H9 (cell line): Measurements from ENCODE around the gene FFAR1. TPM values are rescaled to one million over a fixed set of nuclear protein-coding genes. Genes with fewer than 3 reads are reported as not detected.

Experiments
- DNase-seq: peaks from one replicate; pipeline ENCODE4 v3.0.0-alpha.2; 2017
- H2AFZ ChIP-seq: one replicate; pipeline ENCODE4 v1.6.1; 2013; ENCODE audit warnings: mild to moderate bottlenecking, low read length, control low read depth, moderate library complexity
- H2AK5ac ChIP-seq: 2 replicates; pipeline ENCODE4 v1.6.1; 2013; ENCODE audit warnings: low read length, control low read depth, mixed read lengths; ENCODE audit not compliant: insufficient read length
- H2BK120ac ChIP-seq: one replicate; pipeline ENCODE4 v1.6.1; 2013; ENCODE audit warnings: low read depth, mild to moderate bottlenecking, low read length, control low read depth, inconsistent platforms; ENCODE audit not compliant: poor library complexity, severe bottlenecking
- H2BK12ac ChIP-seq: 2 replicates; pipeline ENCODE4 v1.6.1; 2013; ENCODE audit warnings: low read length, control low read depth, mixed read lengths, low read depth; ENCODE audit not compliant: insufficient read length
- H2BK15ac ChIP-seq: 2 replicates; pipeline ENCODE4 v1.6.1; 2013; ENCODE audit warnings: low read depth, low read length, control low read depth
- H2BK20ac ChIP-seq: one replicate; pipeline ENCODE4 v1.6.1; 2013; ENCODE audit warnings: low read depth, mild to moderate bottlenecking, low read length, control low read depth, inconsistent platforms; ENCODE audit not compliant: poor library complexity, severe bottlenecking
- H2BK5ac ChIP-seq: 2 replicates; pipeline ENCODE4 v1.6.1; 2013; ENCODE audit warnings: low read length, control low read depth, mixed read lengths; ENCODE audit not compliant: insufficient read length
- H3K14ac ChIP-seq: 2 replicates; pipeline ENCODE4 v1.6.1; 2013; ENCODE audit warnings: low read length, control low read depth; ENCODE audit not compliant: insufficient read depth
- H3K18ac ChIP-seq: 2 replicates; pipeline ENCODE4 v1.6.1; 2013; ENCODE audit warnings: low read depth, mild to moderate bottlenecking, mixed read lengths, low read length, control low read depth; ENCODE audit not compliant: insufficient read length
- H3K23ac ChIP-seq: 2 replicates; pipeline ENCODE4 v1.6.1; 2013; ENCODE audit warnings: low read length, control low read depth, mixed read lengths, low read depth; ENCODE audit not compliant: insufficient read length
- H3K23me2 ChIP-seq: 2 replicates; pipeline ENCODE4 v1.6.1; 2013; ENCODE audit warnings: low read depth, mild to moderate bottlenecking, mixed read lengths, low read length, control low read depth; ENCODE audit not compliant: insufficient read length, poor library complexity, severe bottlenecking
- H3K27ac ChIP-seq: 2 replicates; pipeline ENCODE4 v1.5.1; 2013; ENCODE audit warnings: low read length, control low read depth, mixed read lengths, low read depth; ENCODE audit not compliant: insufficient read length
- H3K27me3 ChIP-seq: 2 replicates; pipeline ENCODE4 v1.6.1; 2013; ENCODE audit warnings: low read length, control low read depth, inconsistent platforms; ENCODE audit not compliant: insufficient read depth
- H3K4ac ChIP-seq: 2 replicates; pipeline ENCODE4 v1.6.1; 2013; ENCODE audit warnings: low read depth, mild to moderate bottlenecking, control low read depth, inconsistent platforms, low read length, moderate library complexity
- H3K4me1 ChIP-seq: 2 replicates; pipeline ENCODE4 v1.6.1; 2013; ENCODE audit warnings: low read length, control low read depth, inconsistent platforms; ENCODE audit not compliant: insufficient read depth
- H3K4me2 ChIP-seq: 2 replicates; pipeline ENCODE4 v1.6.1; 2013; ENCODE audit warnings: low read length, control low read depth, mixed read lengths; ENCODE audit not compliant: insufficient read length, insufficient read depth
- H3K56ac ChIP-seq: 2 replicates; pipeline ENCODE4 v1.6.1; 2013; ENCODE audit warnings: low read depth, mild to moderate bottlenecking, mixed read lengths, low read length, control low read depth; ENCODE audit not compliant: insufficient read length
- H3K79me1 ChIP-seq: 2 replicates; pipeline ENCODE4 v1.6.1; 2013; ENCODE audit warnings: low read depth, mild to moderate bottlenecking, moderate library complexity, low read length, control low read depth, inconsistent platforms; ENCODE audit not compliant: insufficient read depth, poor library complexity, severe bottlenecking
- H3K79me2 ChIP-seq: 2 replicates; pipeline ENCODE4 v1.6.1; 2013; ENCODE audit warnings: low read length, control low read depth, inconsistent platforms; ENCODE audit not compliant: insufficient read depth
- H3K9ac ChIP-seq: 2 replicates; pipeline ENCODE4 v1.6.1; 2013; ENCODE audit warnings: low read length, control low read depth, mixed read lengths; ENCODE audit not compliant: insufficient read length; ENCODE audit errors: extremely low read depth
- H3K9me3 ChIP-seq: one replicate; pipeline ENCODE4 v1.6.1; 2013; ENCODE audit warnings: low read depth, low read length, inconsistent platforms; ENCODE audit not compliant: control insufficient read depth
- H3T11ph ChIP-seq: one replicate; pipeline ENCODE4 v1.6.1; 2013; ENCODE audit warnings: mild to moderate bottlenecking, low read length, control low read depth, inconsistent platforms
- H4K20me1 ChIP-seq: one replicate; pipeline ENCODE4 v1.6.1; 2013; ENCODE audit not compliant: control insufficient read depth, insufficient read length, insufficient read depth
- H4K5ac ChIP-seq: 2 replicates; pipeline ENCODE4 v1.6.1; 2013; ENCODE audit warnings: low read depth, mild to moderate bottlenecking, mixed read lengths, low read length, control low read depth; ENCODE audit not compliant: insufficient read length
- H4K8ac ChIP-seq: replicated peaks from 2 replicates; pipeline ENCODE4 v1.6.1; 2013; ENCODE audit warnings: low read length, control low read depth, mixed read lengths, low read depth; ENCODE audit not compliant: insufficient read length
- H4K91ac ChIP-seq: 2 replicates; pipeline ENCODE4 v1.6.1; 2013; ENCODE audit warnings: low read depth, mild to moderate bottlenecking, moderate library complexity, mixed read lengths, low read length, control low read depth; ENCODE audit not compliant: insufficient read length
- H3K27ac Mint-ChIP-seq, 3 experiments: 2 replicates in 2 of 3; 3 replicates in 1 of 3; pipeline ENCODE4 v1.8.0; 2020 to 2021; ENCODE audit warnings: mixed read lengths in 3 of 3, mild to moderate bottlenecking in 1 of 3, moderate library complexity in 1 of 3
- H3K27me3 Mint-ChIP-seq: 2 replicates; pipeline ENCODE4 v1.8.0; 2021; ENCODE audit warnings: low read depth, mild to moderate bottlenecking, moderate library complexity, mixed read lengths
- H3K36me3 Mint-ChIP-seq, 3 experiments: 2 replicates in 2 of 3; 3 replicates in 1 of 3; pipeline ENCODE4 v1.8.0; 2020 to 2021; ENCODE audit warnings: low read depth in 3 of 3, mixed read lengths in 3 of 3; ENCODE audit not compliant: insufficient read depth in 1 of 3
- H3K4me1 Mint-ChIP-seq, 2 experiments: 2 replicates each; pipeline ENCODE4 v1.8.0; 2020; ENCODE audit warnings: mixed read lengths in 2 of 2
- H3K4me3 Mint-ChIP-seq, 2 experiments: 2 replicates in 1 of 2; 3 replicates in 1 of 2; pipeline ENCODE4 v1.8.0; 2020 to 2021; ENCODE audit warnings: mild to moderate bottlenecking in 2 of 2, mixed read lengths in 2 of 2, moderate library complexity in 1 of 2
- H3K9me3 Mint-ChIP-seq, 2 experiments: 2 replicates in 1 of 2; 3 replicates in 1 of 2; pipeline ENCODE4 v1.8.0; 2020; ENCODE audit warnings: mild to moderate bottlenecking in 2 of 2, mixed read lengths in 2 of 2, moderate library complexity in 1 of 2
- CTCF ChIP-seq: fragments of 200-600 bp; sonication (generic); conservative IDR thresholded peaks from 3 replicates; pipeline ENCODE4 v1.8.0; 2021; ENCODE audit warnings: antibody characterized with exemption, mild to moderate bottlenecking
- WGBS: extraction: QIAGEN DNeasy Blood & Tissue Kit; methylation state at CpG from one replicate; pipeline ENCODE4 v1.1.7; 2013; ENCODE audit warnings: missing lambda C conversion rate, low lambda C conversion rate, mixed read lengths; ENCODE audit not compliant: insufficient read length; ENCODE audit errors: extremely low coverage; 5-methylcytosine and 5-hydroxymethylcytosine counted together
- total RNA-seq: library from RNA; stranded (reverse); gene quantifications from 2 replicates; pipeline ENCODE4 v1.2.1, GENCODE V29; 2021

Gene FFAR1
- total RNA-seq, 1 experiment from 2014 or later: not detected

DNA sequence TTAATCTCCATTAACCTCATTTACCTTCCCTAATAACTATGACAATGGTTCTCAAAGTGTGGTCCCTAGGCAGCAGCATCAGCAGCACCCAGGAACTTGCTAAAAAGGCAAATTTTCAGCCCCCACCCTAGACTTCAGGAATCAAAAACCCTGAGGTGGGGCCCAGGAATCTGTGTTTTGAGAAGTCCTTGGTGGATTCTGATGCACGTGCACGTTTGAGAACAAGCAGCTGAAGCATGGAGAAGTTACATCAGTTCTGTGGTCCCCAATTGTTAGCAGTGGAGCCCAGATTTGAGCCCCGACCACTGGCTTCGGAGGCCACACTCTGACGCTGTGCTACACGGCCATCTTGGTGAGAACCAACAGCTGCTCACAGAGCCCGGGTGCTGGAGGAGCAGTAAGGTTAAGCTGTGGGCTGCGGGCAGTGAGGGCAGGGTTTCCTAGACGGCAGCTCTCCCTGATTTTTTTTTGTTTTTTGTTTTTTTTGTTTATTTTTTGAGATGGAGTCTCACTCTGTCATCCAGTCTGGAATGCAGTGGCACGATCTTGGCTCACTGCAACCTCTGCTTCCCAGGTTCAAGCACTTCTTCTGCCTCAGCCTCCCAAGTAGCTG lies 32.7 kb upstream of the FFAR1 start:
- no peaks in the 10 kb centered on the region for H3K9me3 Mint-ChIP-seq
- WGBS: no CpG with 5 or more reads among the region's 10 CpGs

More for the DNA sequence above, 32.7 kb upstream of the FFAR1 start:
- Histone ChIP-seq H4K8ac (no peak overlapping the region), H3T11ph (no peak overlapping the region), H3K79me1 (no peaks in the 10 kb centered on the region), H4K5ac (no peak overlapping the region), H3K4ac (no peak overlapping the region), H3K27me3 (no peaks in the 10 kb centered on the region), H2AK5ac (no peak overlapping the region), H2BK20ac (no peak overlapping the region), H3K56ac (no peak overlapping the region), H3K79me2 (no peaks in the 10 kb centered on the region), H3K4me2 (no peak overlapping the region), H4K91ac (no peak overlapping the region), H3K4me1 (no peaks in the 10 kb centered on the region), H3K18ac (no peak overlapping the region), H3K9me3 (no peaks in the 10 kb centered on the region), H2BK12ac (no peak overlapping the region), H2AFZ (no peak overlapping the region), H3K14ac (no peak overlapping the region), H2BK5ac (no peak overlapping the region), H4K20me1 (no peaks in the 10 kb centered on the region), H3K23ac (no peak overlapping the region), H2BK120ac (no peak overlapping the region), H3K27ac (no peak overlapping the region), H2BK15ac (no peak overlapping the region), H3K9ac (no peak overlapping the region), H3K23me2 (no peaks in the 10 kb centered on the region)
- no peak overlapping the region for H3K27ac Mint-ChIP-seq
- no peak for DNase-seq
- H3K36me3 Mint-ChIP-seq: no peaks in the 10 kb centered on the region
- no peaks in the 10 kb centered on the region; the same call in 1 of the 2 replicates for H3K27me3 Mint-ChIP-seq
- no peaks in the 10 kb centered on the region for H3K4me1 Mint-ChIP-seq
- H3K4me3 Mint-ChIP-seq: no peak overlapping the region
- no peak for TF ChIP-seq CTCF
